ENCODE results near the gene DRC7. TPM values are rescaled to one million over a fixed set of nuclear protein-coding genes. Genes with fewer than 3 reads are reported as not detected.

DRC7 gene
- total RNA-seq, 1 experiment from 2014 or later: 0.85 TPM

GRCh38 chr16:57672416-57672815 lies 22.2 kb upstream of the DRC7 start:
- Histone ChIP-seq H3K27me3 (ENCODE audit: insufficient read depth, low read depth) (no peaks in the 10 kb centered on the region), H3K9me3 (ENCODE audit: insufficient read depth, low read depth) (no peaks in the 10 kb centered on the region), H2AFZ (no peak overlapping the region), H3K79me2 (ENCODE audit: low read depth) (no peaks in the 10 kb centered on the region), H4K20me1 (ENCODE audit: insufficient read depth) (no peaks in the 10 kb centered on the region), H3K9me2 (ENCODE audit: insufficient read depth) (no peaks in the 10 kb centered on the region), H3K4me3 (no peak overlapping the region), H3K27ac (no peak overlapping the region), H3F3A (ENCODE audit: insufficient read depth, low read depth) (peaks cover 9% of the 10 kb centered on the region; the same call in 1 of the 2 replicates), H3K4me2 (no peak overlapping the region), H3K4me1 (replicated peaks; ENCODE audit: insufficient read depth) (peaks cover 19% of the 10 kb centered on the region), H3K36me3 (ENCODE audit: low read depth) (no peaks in the 10 kb centered on the region)
- intact Hi-C loops (cut with micrococcal nuclease; ENCODE audit: unreplicated experiment): no loop called here
- ChIA-PET POLR2A (ENCODE audit: unreplicated experiment) (no interaction called here), CTCF (no interaction called here)
- BruUV-seq (replicated peaks): no TSS peak
- no peak for DNase-seq
- TF ChIP-seq CTCF (conservative IDR thresholded peaks at IDR 0.05) (no peak), EZH2 (IDR thresholded peaks at IDR 0.05; ENCODE audit: low read depth) (no peak)

GRCh38 chr16:57672824-57673223 lies 21.8 kb upstream of the DRC7 start:
- no peak overlapping the region for H3K4me2 ChIP-seq
- intact Hi-C loops (cut with micrococcal nuclease; ENCODE audit: unreplicated experiment): no loop called here
- DNase-seq: no peak
- H3K4me1 ChIP-seq (replicated peaks; ENCODE audit: insufficient read depth): peaks cover 19% of the 10 kb centered on the region
- H3K9me2 ChIP-seq (ENCODE audit: insufficient read depth): no peaks in the 10 kb centered on the region
- no peaks in the 10 kb centered on the region for H3K79me2 ChIP-seq (ENCODE audit: low read depth)
- H3K4me3 ChIP-seq: no peak overlapping the region
- H3F3A ChIP-seq (ENCODE audit: insufficient read depth, low read depth): peaks cover 13% of the 10 kb centered on the region; the same call in 1 of the 2 replicates
- TF ChIP-seq CTCF (conservative IDR thresholded peaks at IDR 0.05): no peak
- no peak for TF ChIP-seq EZH2 (IDR thresholded peaks at IDR 0.05; ENCODE audit: low read depth)
- POLR2A ChIA-PET (ENCODE audit: unreplicated experiment): no interaction called here
- H3K36me3 ChIP-seq (ENCODE audit: low read depth): no peaks in the 10 kb centered on the region
- BruUV-seq (replicated peaks): no TSS peak
- no peak overlapping the region for H2AFZ ChIP-seq
- H3K27me3 ChIP-seq (ENCODE audit: insufficient read depth, low read depth): no peaks in the 10 kb centered on the region
- no peaks in the 10 kb centered on the region for H3K9me3 ChIP-seq (ENCODE audit: insufficient read depth, low read depth)
- H4K20me1 ChIP-seq (ENCODE audit: insufficient read depth): no peaks in the 10 kb centered on the region
- CTCF ChIA-PET: no interaction called here
- no peak overlapping the region for H3K27ac ChIP-seq

GRCh38 chr16:57675741-57676551 lies 18.7 kb upstream of the DRC7 start:
- Histone ChIP-seq H3K4me3 (no peak overlapping the region), H3K4me1 (replicated peaks; ENCODE audit: insufficient read depth) (peaks cover 14% of the 10 kb centered on the region), H3K79me2 (ENCODE audit: low read depth) (no peaks in the 10 kb centered on the region), H4K20me1 (ENCODE audit: insufficient read depth) (no peaks in the 10 kb centered on the region), H3K27ac (no peak overlapping the region), H3K4me2 (no peak overlapping the region), H3K9me3 (ENCODE audit: insufficient read depth, low read depth) (no peaks in the 10 kb centered on the region), H3F3A (ENCODE audit: insufficient read depth, low read depth) (peaks cover 15% of the 10 kb centered on the region; the same call in 1 of the 2 replicates), H3K36me3 (ENCODE audit: low read depth) (no peaks in the 10 kb centered on the region), H3K9me2 (ENCODE audit: insufficient read depth) (no peaks in the 10 kb centered on the region), H3K27me3 (ENCODE audit: insufficient read depth, low read depth) (no peaks in the 10 kb centered on the region), H2AFZ (no peak overlapping the region)
- intact Hi-C loops (cut with micrococcal nuclease; ENCODE audit: unreplicated experiment): no loop called here
- no peak for DNase-seq
- BruUV-seq (replicated peaks): no TSS peak
- POLR2A ChIA-PET (ENCODE audit: unreplicated experiment): no interaction called here
- TF ChIP-seq CTCF (conservative IDR thresholded peaks at IDR 0.05) (no peak), EZH2 (IDR thresholded peaks at IDR 0.05; ENCODE audit: low read depth) (no peak)
- CTCF ChIA-PET: no interaction called here
